HCT116 (cell line): ENCODE data around the gene ALDH1A1. TPM values are rescaled to one million over a fixed set of nuclear protein-coding genes. Genes with fewer than 3 reads are reported as not detected.

ENCODE experiments used
- ATAC-seq: fragments of 200-7000 bp; cut with Tn5 transposase; 2 replicates; pipeline ENCODE4 v1.9.1; 2020; ENCODE audit warnings: mild to moderate bottlenecking, moderate library complexity
- BruUV-seq: library from RNA; stranded (reverse); fragments of 400-500 nt; replicated peaks from 2 replicates; lab custom pipeline; 2021; lab: Mats Ljungman, UMichigan
- CTCF ChIA-PET: fragments of 300-600 bp; sonication (Branson Sonifier 250); formaldehyde crosslinking; loops from one replicate; lab custom pipeline; 2021; ENCODE audit warnings: antibody characterized with exemption; lab: Charles Lee
- POLR2A ChIA-PET: fragments of 300-600, 350-600 bp; sonication (Branson Sonifier 250); formaldehyde crosslinking; loops from one replicate; lab custom pipeline; 2021; ENCODE audit warnings: antibody characterized with exemption; lab: Charles Lee
- RAD21 ChIA-PET, 2 experiments: fragments of 300-600 bp; sonication (Branson Sonifier 250); formaldehyde crosslinking; loops; one replicate each; lab custom pipeline; 2023; ENCODE audit warnings: low total read pairs in 2 of 2; ENCODE audit not compliant: uncharacterized antibody in 2 of 2, unreplicated experiment in 2 of 2, low non-redundant PET in 1 of 2; lab: Charles Lee
- DNase-seq: peaks from one replicate; pipeline ENCODE4 v3.0.0-alpha.2; 2010; ENCODE audit warnings: low read depth, low spot score
- H2AFZ ChIP-seq: fragments of 200-600 bp; shearing (Covaris generic), sonication (generic); 2 replicates; pipeline ENCODE4 v1.6.1; 2017; ENCODE audit warnings: low read depth, mixed run types, mixed read lengths, antibody characterized with exemption, low read length; ENCODE audit not compliant: poor library complexity, severe bottlenecking
- H3K27ac ChIP-seq: 2 replicates; pipeline ENCODE4 v1.5.1; 2012; ENCODE audit warnings: low read depth, low read length
- H3K27me3 ChIP-seq: fragments of 200-600 bp; sonication (generic); 2 replicates; pipeline ENCODE4 v1.6.1; 2016; ENCODE audit warnings: mixed run types, low read length, mixed read lengths; ENCODE audit not compliant: insufficient read depth
- H3K36me3 ChIP-seq, 2 experiments: fragments of 200-500 bp in 1 of 2; fragments of 200-600 bp in 1 of 2; sonication (Bioruptor generic) in 1 of 2; sonication (generic) in 1 of 2; 2 replicates each; pipeline versions ENCODE4 v1.5.1 to v1.6.1; 2014 to 2016; ENCODE audit warnings: low read length in 2 of 2, inconsistent platforms in 1 of 2, mixed read lengths in 1 of 2, mixed run types in 1 of 2; ENCODE audit not compliant: insufficient read depth in 2 of 2, control insufficient read depth in 1 of 2
- H3K4me1 ChIP-seq, 2 experiments: fragments of 200-600 bp in 1 of 2; sonication (generic) in 1 of 2; 2 replicates each; pipeline versions ENCODE4 v1.5.1 to v1.6.1; 2012 to 2017; ENCODE audit warnings: low read length in 2 of 2, inconsistent platforms in 1 of 2, mild to moderate bottlenecking in 1 of 2, mixed read lengths in 1 of 2, mixed run types in 1 of 2, moderate library complexity in 1 of 2; ENCODE audit not compliant: insufficient read depth in 2 of 2, control insufficient read depth in 1 of 2
- H3K4me2 ChIP-seq: fragments of 200-600 bp; sonication (generic); 2 replicates; pipeline ENCODE4 v1.6.1; 2017; ENCODE audit warnings: mixed run types, low read length, mixed read lengths
- H3K4me3 ChIP-seq, 2 experiments: fragments of 200-600 bp in 1 of 2; sonication (generic) in 1 of 2; replicated peaks in 1 of 2; 2 replicates each; pipeline ENCODE4 v1.5.1; 2011 to 2016; ENCODE audit warnings: low read length in 2 of 2, control low read depth in 1 of 2, low read depth in 1 of 2, mild to moderate bottlenecking in 1 of 2, mixed read lengths in 1 of 2, mixed run types in 1 of 2
- H3K79me2 ChIP-seq: fragments of 200-600 bp; sonication (generic); 2 replicates; pipeline ENCODE4 v1.6.1; 2017; ENCODE audit warnings: mild to moderate bottlenecking, mixed run types, low read length, moderate library complexity, mixed read lengths; ENCODE audit not compliant: insufficient read depth
- H3K9ac ChIP-seq: fragments of 200-600 bp; sonication (generic); 2 replicates; pipeline ENCODE4 v1.6.1; 2016; ENCODE audit warnings: low read length, mixed read lengths
- H3K9me2 ChIP-seq: fragments of 200-600 bp; sonication (generic), shearing (Covaris generic); 2 replicates; pipeline ENCODE4 v1.6.1; 2017; ENCODE audit warnings: mixed run types, mild to moderate bottlenecking, moderate library complexity; ENCODE audit not compliant: insufficient read depth
- H3K9me3 ChIP-seq, 2 experiments: fragments of 200-500 bp in 1 of 2; fragments of 200-600 bp in 1 of 2; sonication (Bioruptor generic) in 1 of 2; sonication (generic) in 1 of 2; 2 replicates each; pipeline ENCODE4 v1.6.1; 2014 to 2017; ENCODE audit warnings: low read length in 2 of 2, mixed read lengths in 2 of 2, inconsistent platforms in 1 of 2, low read depth in 1 of 2, mild to moderate bottlenecking in 1 of 2, mixed run types in 1 of 2, moderate library complexity in 1 of 2; ENCODE audit not compliant: control insufficient read depth in 1 of 2, insufficient read depth in 1 of 2
- H4K20me1 ChIP-seq: fragments of 200-600 bp; sonication (generic), shearing (Covaris generic); 2 replicates; pipeline ENCODE4 v1.6.1; 2017; ENCODE audit warnings: mixed run types, mild to moderate bottlenecking, moderate library complexity; ENCODE audit not compliant: insufficient read depth
- CBX3 ChIP-seq: IDR thresholded peaks from 2 replicates; pipeline ENCODE4 v1.6.1; 2012; ENCODE audit warnings: low read depth
- CTCF ChIP-seq, 3 experiments: fragments of 200-600 bp in 1 of 3; sonication (generic) in 1 of 3; IDR thresholded peaks in 2 of 3; conservative IDR thresholded peaks in 1 of 3; 2 replicates each; pipeline ENCODE4 v1.5.1; 2012 to 2017; ENCODE audit warnings: low read depth in 2 of 3, low read length in 2 of 3, antibody characterized with exemption in 1 of 3, borderline replicate concordance in 1 of 3, control low read depth in 1 of 3, mild to moderate bottlenecking in 1 of 3, mixed read lengths in 1 of 3, mixed run types in 1 of 3, moderate library complexity in 1 of 3; ENCODE audit not compliant: insufficient read depth in 1 of 3
- EZH2phosphoT487 ChIP-seq: fragments of 200-600 bp; IDR thresholded peaks from 2 replicates; pipeline ENCODE4 v1.6.1; 2018; ENCODE audit warnings: antibody characterized with exemption, borderline replicate concordance
- FOSL1 ChIP-seq: IDR thresholded peaks from 2 replicates; pipeline ENCODE4 v1.6.1; 2012; ENCODE audit warnings: low read depth
- TCF7L2 ChIP-seq: IDR thresholded peaks from 2 replicates; pipeline ENCODE4 v1.7.0; 2011; ENCODE audit warnings: borderline replicate concordance, inconsistent platforms; ENCODE audit not compliant: insufficient read depth, insufficient read length; ENCODE audit errors: extremely low read depth
- YY1 ChIP-seq: IDR thresholded peaks from 2 replicates; pipeline ENCODE4 v1.6.1; 2011; ENCODE audit warnings: low read length, low read depth, moderate library complexity, mild to moderate bottlenecking; ENCODE audit not compliant: insufficient replicate concordance; ENCODE audit errors: extremely low read depth
- ZNF274 ChIP-seq: fragments of 200-500 bp; sonication (Bioruptor generic); IDR thresholded peaks from 2 replicates; pipeline ENCODE4 v1.6.1; 2014; ENCODE audit warnings: mild to moderate bottlenecking, low read depth, low read length, inconsistent platforms
- intact Hi-C: fragments of 100-400 bp; cut with micrococcal nuclease; formaldehyde crosslinking; loops from 2 replicates; pipeline ENCODE4 v1.10.0; 2022
- total RNA-seq: library from RNA; stranded (reverse); gene quantifications from one replicate; pipeline ENCODE4 v1.2.1, GENCODE V29; 2021; ENCODE audit not compliant: unreplicated experiment

ALDH1A1 gene
- total RNA-seq, 1 experiment from 2014 or later, result 0.44 TPM

GRCh38 chr9:72995131-72996024 lies 42.5 kb upstream of the ALDH1A1 start:
- H3K36me3 ChIP-seq, result no peaks in the 10 kb centered on the region
- no peaks in the 10 kb centered on the region for H3K4me1 ChIP-seq
- H2AFZ ChIP-seq, result no peak overlapping the region
- no TSS peak for BruUV-seq
- no peaks in the 10 kb centered on the region for H4K20me1 ChIP-seq
- no peak overlapping the region for H3K4me3 ChIP-seq
- no peaks in the 10 kb centered on the region for H3K9me2 ChIP-seq
- intact Hi-C loops, result no loop called here
- H3K4me2 ChIP-seq, result no peak overlapping the region
- no peak for TF ChIP-seq EZH2phosphoT487
- no peak for TF ChIP-seq ZNF274
- no peak for TF ChIP-seq CTCF (IDR thresholded peaks at IDR 0.05 in 2 of 3, conservative IDR thresholded peaks at IDR 0.05 in 1 of 3; ENCODE audit: borderline replicate concordance in 1 of 3, insufficient read depth in 1 of 3, low read depth in 2 of 3, low read length in 2 of 3)
- no peak for TF ChIP-seq TCF7L2
- no peak for TF ChIP-seq FOSL1
- TF ChIP-seq YY1, result no peak
- TF ChIP-seq CBX3, result no peak
- TF ChIP-seq, all 23 proteins: peak for 0
- Histone ChIP-seq H3K79me2 (no peaks in the 10 kb centered on the region), H3K27me3 (no peaks in the 10 kb centered on the region), H3K9me3 (no peaks in the 10 kb centered on the region), H3K27ac (no peak overlapping the region), H3K9ac (no peak overlapping the region)
- ChIA-PET CTCF (no interaction called here), POLR2A (no interaction called here), RAD21 (no interaction called here)
- DNase-seq (no peak), ATAC-seq (no peak)
